ENCODE data around the gene SLC2A11.
"Not testable (repeated sequence)": the region's sequence is repeated elsewhere in the genome, so short reads cannot be mapped to it uniquely, and the experiment has no call there.

- not testable (repeated sequence) for TF ChIP-seq YY1 (IDR thresholded peaks at IDR 0.05; ENCODE audit: insufficient read depth, insufficient read length); SUZ12 (IDR thresholded peaks at IDR 0.05; ENCODE audit: extremely low read depth, insufficient read depth, insufficient read length); ZNF274 (IDR thresholded peaks at IDR 0.05; ENCODE audit: low read depth, low read length)
Observed at GRCh38 chr22:23920267-23920611, 62.6 kb downstream of the SLC2A11 start.
